ENCODE results near the gene YPEL1. TPM values are rescaled to one million over a fixed set of nuclear protein-coding genes. Genes with fewer than 3 reads are reported as not detected.

YPEL1 gene
- total RNA-seq, 2 donors from 2014 or later = 1.6 to 4.4 TPM

DNA sequence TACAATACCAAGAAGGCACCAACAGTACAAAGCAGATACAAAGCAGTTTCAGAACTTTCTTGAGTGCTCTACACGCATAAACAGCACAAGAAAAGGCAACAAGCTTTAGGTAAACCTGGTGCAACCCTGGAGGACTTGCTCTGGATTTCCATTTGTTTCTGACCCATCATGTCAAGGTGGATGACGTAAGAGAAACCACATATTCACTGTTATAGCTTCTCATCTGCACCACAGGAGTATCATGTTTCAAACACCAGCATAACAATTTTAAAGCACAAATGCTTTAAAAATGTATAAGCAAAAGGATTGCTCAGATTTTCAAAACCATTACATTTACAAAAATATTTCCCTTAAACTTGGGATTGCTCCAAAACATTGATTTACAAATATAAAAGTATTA is 25.0 kb upstream of the YPEL1 start:
- H3K4me3 ChIP-seq = no peak overlapping the region
- TF ChIP-seq, protein P1, sequence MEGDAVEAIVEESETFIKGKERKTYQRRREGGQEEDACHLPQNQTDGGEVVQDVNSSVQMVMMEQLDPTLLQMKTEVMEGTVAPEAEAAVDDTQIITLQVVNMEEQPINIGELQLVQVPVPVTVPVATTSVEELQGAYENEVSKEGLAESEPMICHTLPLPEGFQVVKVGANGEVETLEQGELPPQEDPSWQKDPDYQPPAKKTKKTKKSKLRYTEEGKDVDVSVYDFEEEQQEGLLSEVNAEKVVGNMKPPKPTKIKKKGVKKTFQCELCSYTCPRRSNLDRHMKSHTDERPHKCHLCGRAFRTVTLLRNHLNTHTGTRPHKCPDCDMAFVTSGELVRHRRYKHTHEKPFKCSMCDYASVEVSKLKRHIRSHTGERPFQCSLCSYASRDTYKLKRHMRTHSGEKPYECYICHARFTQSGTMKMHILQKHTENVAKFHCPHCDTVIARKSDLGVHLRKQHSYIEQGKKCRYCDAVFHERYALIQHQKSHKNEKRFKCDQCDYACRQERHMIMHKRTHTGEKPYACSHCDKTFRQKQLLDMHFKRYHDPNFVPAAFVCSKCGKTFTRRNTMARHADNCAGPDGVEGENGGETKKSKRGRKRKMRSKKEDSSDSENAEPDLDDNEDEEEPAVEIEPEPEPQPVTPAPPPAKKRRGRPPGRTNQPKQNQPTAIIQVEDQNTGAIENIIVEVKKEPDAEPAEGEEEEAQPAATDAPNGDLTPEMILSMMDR (IDR thresholded peaks at IDR 0.05) = no peak
- no peak for TF ChIP-seq POLR2A (IDR thresholded peaks at IDR 0.05)
- ATAC-seq (no peak), DNase-seq (no peak)
- no peaks in the 10 kb centered on the region for H3K9me3 ChIP-seq
- no peaks in the 10 kb centered on the region for H3K27me3 ChIP-seq
- no peaks in the 10 kb centered on the region for H3K4me1 ChIP-seq
- H3K36me3 ChIP-seq (replicated peaks in 1 of 2; ENCODE audit: insufficient read depth in 1 of 2, low read depth in 2 of 2) = peaks cover 5 to 32% of the 10 kb centered on the region in 2 donors
- no peak overlapping the region for H3K27ac ChIP-seq
- intact Hi-C loops (cut with DNase I) = no loop called here
- 92% methylated on average over 2 of the region's 2 CpGs for WGBS, 2 donors

DNA sequence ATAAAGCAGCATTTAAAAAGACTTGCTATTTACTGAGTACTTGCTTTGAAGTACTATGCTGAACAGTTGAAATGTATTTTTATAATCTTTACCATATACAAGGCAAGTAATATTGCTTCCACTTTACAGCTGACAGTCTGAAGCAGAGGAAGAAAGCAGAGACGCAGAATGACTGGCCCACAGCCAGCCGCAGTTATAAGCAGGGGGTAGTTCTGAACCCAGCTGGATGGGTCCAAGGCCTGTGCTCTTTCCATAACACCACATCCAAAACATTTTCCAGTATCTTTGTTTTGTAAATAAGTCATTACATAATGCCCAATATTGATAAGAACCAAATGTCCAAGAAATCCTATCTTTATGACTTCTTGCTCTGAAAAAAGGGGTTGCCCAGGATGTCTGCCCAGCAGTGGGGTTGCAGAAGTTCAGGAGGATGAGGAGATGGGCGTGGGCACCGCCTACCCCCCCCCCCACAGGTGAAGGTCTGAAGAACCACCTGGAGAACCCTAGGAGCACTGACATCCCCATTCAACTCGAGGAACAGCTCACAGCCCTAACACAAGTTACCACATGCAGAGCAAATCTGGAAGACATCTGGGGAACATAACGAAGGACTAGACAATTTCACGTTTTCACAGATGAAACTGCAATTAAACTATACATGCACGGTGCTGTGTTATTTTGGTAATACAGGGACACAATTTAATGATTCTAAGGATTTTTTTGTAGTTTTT is 24.2 kb upstream of the YPEL1 start:
- no peak overlapping the region for H3K27ac ChIP-seq
- H3K9me3 ChIP-seq = no peaks in the 10 kb centered on the region
- intact Hi-C loops (cut with DNase I) = no loop called here
- DNase-seq (no peak), ATAC-seq (no peak)
- H3K27me3 ChIP-seq = no peaks in the 10 kb centered on the region
- peaks cover 5 to 25% of the 10 kb centered on the region in 2 donors for H3K36me3 ChIP-seq (replicated peaks in 1 of 2; ENCODE audit: insufficient read depth in 1 of 2, low read depth in 2 of 2)
- WGBS, 2 donors = 87 to 91% methylated on average over 8 of the region's 8 CpGs
- H3K4me1 ChIP-seq = no peaks in the 10 kb centered on the region
- no peak overlapping the region for H3K4me3 ChIP-seq
- TF ChIP-seq POLR2A (IDR thresholded peaks at IDR 0.05) = no peak
- TF ChIP-seq, protein P1 (IDR thresholded peaks at IDR 0.05) = no peak

DNA sequence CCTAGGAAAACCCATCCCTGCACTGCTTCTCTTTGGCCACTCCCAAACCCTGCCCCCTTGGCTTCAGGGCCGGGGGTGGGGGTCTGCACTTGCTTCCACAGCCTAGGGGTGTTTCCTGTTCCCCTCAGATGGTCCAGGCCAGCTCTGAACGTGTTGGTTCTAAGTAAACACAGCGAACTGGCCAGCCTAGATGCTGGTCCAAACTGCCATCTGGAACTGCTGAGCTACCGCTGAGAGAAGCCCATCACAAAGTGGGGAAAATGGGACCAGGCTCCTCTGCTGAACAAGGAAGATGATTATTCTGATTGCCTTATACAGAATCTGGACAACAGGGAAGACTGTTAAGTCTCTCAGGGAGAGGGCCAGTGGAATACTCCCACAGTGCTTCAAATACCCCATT is 23.5 kb upstream of the YPEL1 start:
- DNase-seq (no peak), ATAC-seq (no peak)
- Histone ChIP-seq H3K4me1 (no peaks in the 10 kb centered on the region), H3K36me3 (replicated peaks in 1 of 2; ENCODE audit: insufficient read depth in 1 of 2, low read depth in 2 of 2) (peaks cover 4 to 19% of the 10 kb centered on the region in 2 donors), H3K27ac (no peak overlapping the region), H3K4me3 (no peak overlapping the region), H3K9me3 (no peaks in the 10 kb centered on the region), H3K27me3 (no peaks in the 10 kb centered on the region)
- intact Hi-C loops (cut with DNase I) = no loop called here
- 79 to 81% methylated on average over 3 to 4 of the region's 4 CpGs for WGBS, 2 donors
- TF ChIP-seq, protein P1 (IDR thresholded peaks at IDR 0.05) = no peak
- TF ChIP-seq POLR2A (IDR thresholded peaks at IDR 0.05) = no peak

DNA sequence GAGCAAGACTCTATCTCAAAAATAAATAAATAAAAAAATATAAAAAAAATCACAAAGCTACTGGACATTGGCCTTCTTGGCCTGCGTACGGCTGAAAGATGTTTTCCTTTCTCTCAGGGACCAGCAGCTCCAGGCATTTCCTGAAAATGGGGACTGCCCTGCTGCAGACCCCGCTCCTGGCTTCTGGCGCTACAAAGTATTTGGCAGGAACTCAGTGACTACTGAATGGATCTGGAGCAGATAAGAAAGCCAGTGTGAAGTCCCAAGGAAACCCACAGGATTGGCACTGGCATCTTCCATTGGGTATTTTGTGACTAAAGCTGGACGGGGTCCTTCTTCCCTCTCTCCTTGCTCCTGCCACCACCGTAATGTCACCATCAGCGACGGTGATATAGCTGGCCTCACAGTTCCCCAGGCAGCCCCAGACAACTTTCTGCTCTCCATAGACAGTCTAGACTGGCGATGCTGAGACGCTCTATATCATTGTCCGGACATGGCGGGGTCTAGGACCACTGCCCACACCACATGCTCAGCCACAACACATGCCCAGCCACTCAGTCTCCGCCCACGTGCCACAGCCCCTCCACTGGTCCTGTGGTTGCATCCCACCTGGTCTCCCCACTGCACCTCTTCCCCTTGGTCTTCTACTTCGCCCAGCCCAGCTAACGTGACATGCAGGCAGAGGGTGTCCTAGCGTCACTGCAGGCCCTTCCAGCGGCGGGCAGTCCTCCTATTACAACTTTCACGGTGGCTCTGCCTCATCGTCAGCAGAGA is 22.7 kb upstream of the YPEL1 start:
- ATAC-seq (no peak), DNase-seq (no peak)
- H3K9me3 ChIP-seq = no peaks in the 10 kb centered on the region
- 92 to 96% methylated on average over 19 to 21 of the region's 21 CpGs for WGBS, 2 donors
- no peak overlapping the region for H3K4me3 ChIP-seq
- no peak overlapping the region for H3K27ac ChIP-seq
- H3K4me1 ChIP-seq = no peaks in the 10 kb centered on the region
- TF ChIP-seq POLR2A (IDR thresholded peaks at IDR 0.05) = no peak
- TF ChIP-seq, protein P1 (IDR thresholded peaks at IDR 0.05) = no peak
- no peaks in the 10 kb centered on the region for H3K27me3 ChIP-seq
- H3K36me3 ChIP-seq (replicated peaks in 1 of 2; ENCODE audit: insufficient read depth in 1 of 2, low read depth in 2 of 2) = peaks cover 0 to 12% of the 10 kb centered on the region in 2 donors
- intact Hi-C loops (cut with DNase I) = no loop called here

Data from body of pancreas (tissue), 4 donors.